K562 (cell line): Measurements from ENCODE around the gene CFAP206. TPM values are rescaled to one million over a fixed set of nuclear protein-coding genes. Genes with fewer than 3 reads are reported as not detected.

Experiments
- ATF3 ChIP-seq, 2 experiments: fragments of 450-650 bp in 1 of 2; sonication (generic) in 1 of 2; formaldehyde crosslinking in 1 of 2; IDR thresholded peaks in 1 of 2; conservative IDR thresholded peaks in 1 of 2; 2 replicates each; pipeline versions ENCODE4 v1.6.1 to v1.8.1; 2016 to 2023; ENCODE audit warnings: mild to moderate bottlenecking in 2 of 2, moderate library complexity in 2 of 2, inconsistent platforms in 1 of 2, missing genetic modification reagents in 1 of 2
- KHSRP ChIP-seq: fragments of 450-650 bp; IDR thresholded peaks from 2 replicates; pipeline ENCODE4 v1.6.1; 2017
- LCOR ChIP-seq: sonication (generic); formaldehyde crosslinking; IDR thresholded peaks from 2 replicates; pipeline ENCODE4 v1.8.0; 2022; ENCODE audit warnings: mild to moderate bottlenecking, missing genetic modification reagents
- MGA ChIP-seq: fragments of 450-650 bp; IDR thresholded peaks from 2 replicates; pipeline ENCODE4 v1.6.1; 2016; ENCODE audit warnings: mild to moderate bottlenecking, moderate library complexity
- NFXL1 ChIP-seq: fragments of 450-650 bp; formaldehyde crosslinking; IDR thresholded peaks from 2 replicates; pipeline ENCODE4 v1.4.0; 2021; ENCODE audit warnings: mild to moderate bottlenecking
- OTX1 ChIP-seq: fragments of 450-650 bp; formaldehyde crosslinking; IDR thresholded peaks from 2 replicates; pipeline ENCODE4 v1.4.0; 2022; ENCODE audit warnings: mild to moderate bottlenecking
- POLR2B ChIP-seq: fragments of 450-650 bp; IDR thresholded peaks from 2 replicates; pipeline ENCODE4 v1.6.1; 2018; ENCODE audit warnings: low read depth; ENCODE audit not compliant: partially characterized antibody
- WHSC1 ChIP-seq: IDR thresholded peaks from one replicate; pipeline ENCODE4 v1.6.1; 2012; ENCODE audit warnings: low read length, control low read depth, inconsistent platforms
- YY1 ChIP-seq, 3 experiments: IDR thresholded peaks; 2 replicates each; pipeline ENCODE4 v1.6.1; 2011; ENCODE audit warnings: low read length in 2 of 3, mild to moderate bottlenecking in 2 of 3, moderate library complexity in 2 of 3, borderline replicate concordance in 1 of 3, control low read depth in 1 of 3, low read depth in 1 of 3; ENCODE audit not compliant: insufficient read depth in 3 of 3, insufficient replicate concordance in 2 of 3, control insufficient read depth in 1 of 3, insufficient read length in 1 of 3; ENCODE audit errors: extremely low read depth in 1 of 3
- ZKSCAN1 ChIP-seq: fragments of 150-350 bp; IDR thresholded peaks from 2 replicates; pipeline ENCODE4 v1.6.1; 2016; ENCODE audit warnings: low read depth, low read length
- ZNF280A ChIP-seq: fragments of 450-650 bp; IDR thresholded peaks from 2 replicates; pipeline ENCODE4 v1.6.1; 2018; ENCODE audit warnings: mild to moderate bottlenecking, low read depth; ENCODE audit not compliant: partially characterized antibody
- ZNF445 ChIP-seq: fragments of 250-450 bp; sonication (Bioruptor Pico); IDR thresholded peaks from 2 replicates; pipeline ENCODE4 v1.4.0; 2020; ENCODE audit warnings: low read depth, mild to moderate bottlenecking, moderate library complexity
- polyA plus RNA-seq, 8 experiments: library from polyadenylated mRNA; depleted of rRNA in 4 of 8; stranded (reverse) in 5 of 8; unstranded in 3 of 8; fragments of >200 nt; fragmentation: Nextera tagmentation in 2 of 8; fragmentation: Illumina TruSeq in 1 of 8; extraction: Ambion mirVana in 2 of 8; extraction: Trizol in 1 of 8; gene quantifications; 2 replicates each; pipeline versions ENCODE4 v1.2.1 to v1.2.3, GENCODE V29; 2011 to 2014; ENCODE audit warnings: inconsistent platforms in 1 of 8, missing spikeins in 1 of 8
- total RNA-seq, 7 experiments: library from RNA; depleted of rRNA in 6 of 7; stranded (reverse); fragments of >200 nt in 6 of 7; fragmentation: Illumina TruSeq in 2 of 7; extraction: Trizol in 2 of 7; gene quantifications; 2 replicates each; pipeline versions ENCODE4 v1.2.1 to v1.2.3, GENCODE V29; 2011 to 2021; ENCODE audit warnings: low replicate concordance in 1 of 7

The CFAP206 gene
- total and polyA plus RNA-seq, 9 of the 15 experiments (the other 6 are each of a cell fraction or from before 2014, with no cell fraction given) = 0.06 to 0.33 (median 0.18) TPM; not detected in 2

GRCh38 chr6:87472525-87473418 lies 65.0 kb downstream of the CFAP206 start, which contains the start of gene SLC35A1 (continued):
- TF ChIP-seq MGA (no peak), LCOR (peak; percentile 96), ZNF280A (no peak), ZKSCAN1 (no peak), WHSC1 (no peak), NFXL1 (no peak), ATF3 (IDR thresholded peaks at IDR 0.05) (no peak), ATF3 (CRISPR knock-in tag; conservative IDR thresholded peaks at IDR 0.05) (no peak), YY1 (IDR thresholded peaks at IDR 0.05; ENCODE audit: borderline replicate concordance in 1 of 3, control insufficient read depth in 1 of 3, extremely low read depth in 1 of 3, insufficient read depth in 3 of 3, insufficient read length in 1 of 3, insufficient replicate concordance in 2 of 3, low read depth in 1 of 3, low read length in 2 of 3) (peak in 2 of 3 experiments; percentile 81 to 85), ZNF445 (no peak), OTX1 (CRISPR knock-in tag) (no peak), KHSRP (no peak), POLR2B (peak; percentile 76)
